HG02938 (cell line): ENCODE measurements around the gene WDR82.

Experiments used
- ATAC-seq: cut with Tn5 transposase; IDR thresholded peaks from one replicate; pipeline ENCODE4 v1.9.1; 2021; ENCODE audit warnings: mild to moderate bottlenecking, moderate library complexity; ENCODE audit not compliant: unreplicated experiment

The WDR82 gene

GRCh38 chr3:52210550-52211046, 67.9 kb downstream of the WDR82 start:
- ATAC-seq, result no peak

- ATAC-seq, result no peak
Measured at GRCh38 chr3:52210037-52210436, 68.4 kb downstream of the WDR82 start.

DNA sequence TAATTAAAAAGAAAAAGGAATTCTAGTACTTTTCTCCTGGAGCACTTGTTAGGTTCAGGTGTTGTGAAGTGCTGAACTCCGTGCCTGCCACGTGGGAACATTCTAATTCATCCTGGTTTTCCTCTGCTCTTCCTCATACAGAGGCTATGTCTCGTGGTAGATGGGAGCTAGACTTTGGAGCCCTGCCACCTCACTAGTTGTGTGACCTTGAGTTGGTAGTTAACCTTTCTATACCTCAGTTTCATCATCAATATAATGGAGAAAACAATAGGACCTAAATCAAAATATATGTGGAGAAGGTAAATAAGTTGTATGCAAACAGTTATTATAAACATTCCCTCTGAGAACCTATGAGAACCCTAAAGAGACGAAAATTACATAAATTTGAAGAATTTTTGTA, 69.9 kb downstream of the WDR82 start:
- ATAC-seq, result no peak

GRCh38 chr3:52205727-52206372, 72.6 kb downstream of the WDR82 start:
- ATAC-seq, result no peak
